Karpas-422 (cell line): ENCODE data around the gene KNDC1. TPM values are rescaled to one million over a fixed set of nuclear protein-coding genes. Genes with fewer than 3 reads are reported as not detected.

ENCODE experiments used
- DNase-seq: peaks from one replicate; pipeline ENCODE4 v3.0.0-alpha.2; 2015
- H2AFZ ChIP-seq: fragments of 200-600 bp; sonication (generic); 2 replicates; pipeline ENCODE4 v1.6.1; 2014; ENCODE audit warnings: antibody characterized with exemption, low read length, mixed read lengths
- H3K27ac ChIP-seq: fragments of 200-600 bp; sonication (generic); 2 replicates; pipeline ENCODE4 v1.5.1; 2014; ENCODE audit warnings: mild to moderate bottlenecking, low read length, moderate library complexity
- H3K27me3 ChIP-seq: fragments of 200-600 bp; sonication (generic); 2 replicates; pipeline ENCODE4 v1.6.1; 2014; ENCODE audit warnings: low read length, mixed read lengths
- H3K36me3 ChIP-seq: fragments of 200-600 bp; sonication (generic); 2 replicates; pipeline ENCODE4 v1.6.1; 2014; ENCODE audit warnings: low read length, mixed read lengths; ENCODE audit not compliant: insufficient read depth
- H3K4me1 ChIP-seq: fragments of 200-600 bp; sonication (generic); 2 replicates; pipeline ENCODE4 v1.6.1; 2014; ENCODE audit warnings: mild to moderate bottlenecking, low read length, mixed read lengths
- H3K4me2 ChIP-seq: fragments of 200-600 bp; sonication (generic); 2 replicates; pipeline ENCODE4 v1.6.1; 2014; ENCODE audit warnings: low read length, low read depth, mild to moderate bottlenecking; ENCODE audit not compliant: poor library complexity, severe bottlenecking
- H3K4me3 ChIP-seq: fragments of 200-600 bp; sonication (generic); 2 replicates; pipeline ENCODE4 v1.5.1; 2014; ENCODE audit warnings: mild to moderate bottlenecking, antibody characterized with exemption, low read length, mixed read lengths
- H3K79me2 ChIP-seq: fragments of 200-600 bp; sonication (generic); 2 replicates; pipeline ENCODE4 v1.6.1; 2014; ENCODE audit warnings: mild to moderate bottlenecking, low read length, mixed read lengths
- H3K9ac ChIP-seq: fragments of 200-600 bp; sonication (generic); 2 replicates; pipeline ENCODE4 v1.6.0; 2014; ENCODE audit warnings: low read length
- H3K9me2 ChIP-seq: fragments of 200-600 bp; sonication (generic), shearing (Covaris generic); replicated peaks from 2 replicates; pipeline ENCODE4 v1.6.0; 2014; ENCODE audit warnings: mild to moderate bottlenecking, low read length, moderate library complexity; ENCODE audit not compliant: insufficient read depth
- H3K9me3 ChIP-seq: fragments of 300-700, 200-600 bp; sonication (generic); 2 replicates; pipeline ENCODE4 v1.6.1; 2014; ENCODE audit warnings: low read length, mixed read lengths
- H4K20me1 ChIP-seq: fragments of 200-600 bp; sonication (generic); 2 replicates; pipeline ENCODE4 v1.6.1; 2014; ENCODE audit warnings: mild to moderate bottlenecking, antibody characterized with exemption, low read length, low read depth; ENCODE audit not compliant: insufficient read depth
- total RNA-seq: library from RNA; depleted of rRNA; stranded (reverse); fragments of >200 nt; shearing (Covaris generic); gene quantifications from 2 replicates; pipeline ENCODE4 v1.2.3, GENCODE V29; 2014; ENCODE audit warnings: low replicate concordance

KNDC1 gene
- total RNA-seq, 1 experiment from 2014 or later = not detected

- Histone ChIP-seq H3K4me2 (no peak overlapping the region), H3K27ac (no peak overlapping the region), H2AFZ (no peak overlapping the region), H3K79me2 (no peaks in the 10 kb centered on the region), H3K9me3 (no peaks in the 10 kb centered on the region), H3K9ac (no peak overlapping the region), H3K4me3 (no peak overlapping the region), H4K20me1 (no peaks in the 10 kb centered on the region), H3K9me2 (no peaks in the 10 kb centered on the region), H3K36me3 (no peaks in the 10 kb centered on the region), H3K4me1 (no peaks in the 10 kb centered on the region), H3K27me3 (no peaks in the 10 kb centered on the region)
- no peak for DNase-seq
Measured at GRCh38 chr10:133160826-133161471, 930 bp downstream of the KNDC1 start.

GRCh38 chr10:133161486-133162109 is 1.6 kb downstream of the KNDC1 start:
- no peaks in the 10 kb centered on the region for H3K27me3 ChIP-seq
- no peaks in the 10 kb centered on the region for H3K9me2 ChIP-seq
- no peaks in the 10 kb centered on the region for H3K4me1 ChIP-seq
- H3K4me3 ChIP-seq = no peak overlapping the region
- no peaks in the 10 kb centered on the region for H3K9me3 ChIP-seq
- H3K27ac ChIP-seq = no peak overlapping the region
- H4K20me1 ChIP-seq = no peaks in the 10 kb centered on the region
- H3K79me2 ChIP-seq = no peaks in the 10 kb centered on the region
- no peak overlapping the region for H2AFZ ChIP-seq
- no peaks in the 10 kb centered on the region for H3K36me3 ChIP-seq
- DNase-seq = no peak
- H3K9ac ChIP-seq = no peak overlapping the region
- no peak overlapping the region for H3K4me2 ChIP-seq

- Histone ChIP-seq H3K79me2 (no peaks in the 10 kb centered on the region), H3K27me3 (no peaks in the 10 kb centered on the region), H3K4me1 (no peaks in the 10 kb centered on the region)
Measured at GRCh38 chr10:133162178-133162909, 2.3 kb downstream of the KNDC1 start.

GRCh38 chr10:133162910-133163856 is 3.2 kb downstream of the KNDC1 start:
- no peaks in the 10 kb centered on the region for H3K9me3 ChIP-seq
- H4K20me1 ChIP-seq = no peaks in the 10 kb centered on the region
- H3K9ac ChIP-seq = no peak overlapping the region
- no peak overlapping the region for H3K27ac ChIP-seq
- no peaks in the 10 kb centered on the region for H3K9me2 ChIP-seq
- no peaks in the 10 kb centered on the region for H3K79me2 ChIP-seq
- H3K36me3 ChIP-seq = no peaks in the 10 kb centered on the region
- no peak overlapping the region for H2AFZ ChIP-seq
- no peaks in the 10 kb centered on the region for H3K27me3 ChIP-seq
- H3K4me2 ChIP-seq = no peak overlapping the region
- DNase-seq = no peak
- H3K4me3 ChIP-seq = no peak overlapping the region
- H3K4me1 ChIP-seq = no peaks in the 10 kb centered on the region

More at GRCh38 chr10:133162178-133162909, 2.3 kb downstream of the KNDC1 start:
- no peak for DNase-seq
- H2AFZ ChIP-seq = no peak overlapping the region
- no peak overlapping the region for H3K27ac ChIP-seq
- H3K9me2 ChIP-seq = no peaks in the 10 kb centered on the region
- no peak overlapping the region for H3K9ac ChIP-seq
- H3K4me3 ChIP-seq = no peak overlapping the region
- no peaks in the 10 kb centered on the region for H3K9me3 ChIP-seq
- H3K36me3 ChIP-seq = no peaks in the 10 kb centered on the region
- no peak overlapping the region for H3K4me2 ChIP-seq
- H4K20me1 ChIP-seq = no peaks in the 10 kb centered on the region

GRCh38 chr10:133163889-133164815 is 4.1 kb downstream of the KNDC1 start:
- Histone ChIP-seq H3K4me3 (no peak overlapping the region), H3K79me2 (no peaks in the 10 kb centered on the region), H4K20me1 (no peaks in the 10 kb centered on the region), H3K9me2 (no peaks in the 10 kb centered on the region), H3K27me3 (no peaks in the 10 kb centered on the region), H3K36me3 (no peaks in the 10 kb centered on the region), H3K4me1 (no peaks in the 10 kb centered on the region), H3K9me3 (no peaks in the 10 kb centered on the region), H3K9ac (no peak overlapping the region), H3K27ac (no peak overlapping the region), H3K4me2 (no peak overlapping the region), H2AFZ (no peak overlapping the region)
- DNase-seq = no peak

GRCh38 chr10:133164816-133165555 is 5.0 kb downstream of the KNDC1 start:
- Histone ChIP-seq H3K27ac (no peak overlapping the region), H3K4me3 (no peak overlapping the region)
- DNase-seq = no peak

More at GRCh38 chr10:133164816-133165555, 5.0 kb downstream of the KNDC1 start:
- no peaks in the 10 kb centered on the region for H3K4me1 ChIP-seq
- H3K27me3 ChIP-seq = no peaks in the 10 kb centered on the region
- H3K9ac ChIP-seq = no peak overlapping the region
- no peaks in the 10 kb centered on the region for H4K20me1 ChIP-seq
- no peak overlapping the region for H3K4me2 ChIP-seq
- no peaks in the 10 kb centered on the region for H3K9me3 ChIP-seq
- H2AFZ ChIP-seq = no peak overlapping the region
- H3K36me3 ChIP-seq = no peaks in the 10 kb centered on the region
- H3K9me2 ChIP-seq = no peaks in the 10 kb centered on the region
- H3K79me2 ChIP-seq = no peaks in the 10 kb centered on the region
